ENCODE results near the gene TMEM255B. TPM values are rescaled to one million over a fixed set of nuclear protein-coding genes. Genes with fewer than 3 reads are reported as not detected.

The TMEM255B gene
- total RNA-seq, 4 donors from 2014 or later = 0.26 to 3.8 (median 1.7) TPM

DNA sequence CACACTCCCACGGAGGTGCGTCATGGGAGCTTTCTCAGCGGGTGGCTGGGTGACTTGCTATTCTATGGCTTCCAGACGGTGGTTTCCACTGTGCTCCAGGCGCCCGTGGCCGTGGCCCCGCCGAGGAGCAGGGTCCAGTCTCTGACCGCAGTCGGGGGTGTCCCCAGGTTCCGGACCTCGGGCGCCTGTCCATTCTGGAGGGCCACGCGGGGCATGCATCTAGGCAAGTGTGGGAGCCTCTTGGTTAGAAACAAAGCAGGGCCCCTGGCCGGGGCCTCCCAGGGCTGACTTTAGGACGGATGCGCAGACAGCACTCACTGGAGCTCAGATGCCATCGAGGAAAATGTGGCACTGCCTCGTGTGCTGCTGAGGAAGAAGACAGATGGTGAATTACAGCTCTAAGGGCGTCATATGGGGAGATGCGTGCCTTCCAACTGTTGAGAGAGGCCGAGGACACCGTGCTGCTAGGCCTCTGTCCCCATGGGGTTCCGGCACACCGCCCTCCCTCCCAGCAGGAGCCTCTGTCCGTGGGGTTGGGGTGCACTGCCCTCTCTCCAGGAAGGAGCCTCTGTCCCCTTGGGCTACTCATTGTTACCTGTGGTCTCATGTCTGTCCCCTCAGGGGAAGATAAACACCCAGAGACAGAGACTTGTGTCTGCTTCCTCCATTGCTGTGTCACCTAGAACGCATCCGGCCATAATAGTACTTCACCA is 38.1 kb downstream of the TMEM255B start:
- Histone ChIP-seq H3K27me3 (no peaks in the 10 kb centered on the region), H3K4me1 (peaks cover 10% of the 10 kb centered on the region), H3K27ac (no peak overlapping the region), H3K4me3 (no peak overlapping the region), H3K36me3 (no peaks in the 10 kb centered on the region), H3K9me3 (no peaks in the 10 kb centered on the region)
- no peak for TF ChIP-seq POLR2A (IDR thresholded peaks at IDR 0.05)
- TF ChIP-seq, protein P1, sequence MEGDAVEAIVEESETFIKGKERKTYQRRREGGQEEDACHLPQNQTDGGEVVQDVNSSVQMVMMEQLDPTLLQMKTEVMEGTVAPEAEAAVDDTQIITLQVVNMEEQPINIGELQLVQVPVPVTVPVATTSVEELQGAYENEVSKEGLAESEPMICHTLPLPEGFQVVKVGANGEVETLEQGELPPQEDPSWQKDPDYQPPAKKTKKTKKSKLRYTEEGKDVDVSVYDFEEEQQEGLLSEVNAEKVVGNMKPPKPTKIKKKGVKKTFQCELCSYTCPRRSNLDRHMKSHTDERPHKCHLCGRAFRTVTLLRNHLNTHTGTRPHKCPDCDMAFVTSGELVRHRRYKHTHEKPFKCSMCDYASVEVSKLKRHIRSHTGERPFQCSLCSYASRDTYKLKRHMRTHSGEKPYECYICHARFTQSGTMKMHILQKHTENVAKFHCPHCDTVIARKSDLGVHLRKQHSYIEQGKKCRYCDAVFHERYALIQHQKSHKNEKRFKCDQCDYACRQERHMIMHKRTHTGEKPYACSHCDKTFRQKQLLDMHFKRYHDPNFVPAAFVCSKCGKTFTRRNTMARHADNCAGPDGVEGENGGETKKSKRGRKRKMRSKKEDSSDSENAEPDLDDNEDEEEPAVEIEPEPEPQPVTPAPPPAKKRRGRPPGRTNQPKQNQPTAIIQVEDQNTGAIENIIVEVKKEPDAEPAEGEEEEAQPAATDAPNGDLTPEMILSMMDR (IDR thresholded peaks at IDR 0.05) = no peak
- WGBS = 88% methylated on average over 9 of the region's 30 CpGs
- DNase-seq (ENCODE audit: low spot score in 2 of 2) = peak in 1 of 2 donors; percentile 70

DNA sequence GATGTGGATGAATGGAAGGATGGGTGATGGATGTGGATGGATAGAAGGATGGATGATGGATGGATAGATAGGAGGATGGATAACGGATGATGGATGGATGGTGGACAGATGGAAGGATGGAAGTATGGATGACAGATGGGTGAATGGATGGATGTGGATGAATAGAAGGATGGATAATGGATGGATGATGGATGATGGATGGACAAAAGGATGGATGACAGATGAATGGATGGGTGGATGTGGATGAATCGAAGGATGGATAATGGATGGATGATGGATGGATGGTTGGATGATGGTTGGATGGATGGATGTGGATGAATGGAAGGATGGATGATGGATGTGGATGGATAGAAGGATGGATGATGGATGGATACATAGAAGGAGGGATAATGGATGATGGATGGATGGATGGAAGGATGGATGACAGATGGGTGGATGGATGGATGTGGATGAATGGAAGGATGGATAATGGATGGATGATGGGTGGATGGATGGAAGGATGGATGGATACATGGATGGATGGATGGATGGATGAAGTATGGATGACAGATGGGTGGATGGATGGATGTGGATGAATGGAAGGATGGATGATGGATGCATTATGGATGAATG is 39.3 kb downstream of the TMEM255B start:
- H3K4me1 ChIP-seq = peaks cover 14% of the 10 kb centered on the region

DNA sequence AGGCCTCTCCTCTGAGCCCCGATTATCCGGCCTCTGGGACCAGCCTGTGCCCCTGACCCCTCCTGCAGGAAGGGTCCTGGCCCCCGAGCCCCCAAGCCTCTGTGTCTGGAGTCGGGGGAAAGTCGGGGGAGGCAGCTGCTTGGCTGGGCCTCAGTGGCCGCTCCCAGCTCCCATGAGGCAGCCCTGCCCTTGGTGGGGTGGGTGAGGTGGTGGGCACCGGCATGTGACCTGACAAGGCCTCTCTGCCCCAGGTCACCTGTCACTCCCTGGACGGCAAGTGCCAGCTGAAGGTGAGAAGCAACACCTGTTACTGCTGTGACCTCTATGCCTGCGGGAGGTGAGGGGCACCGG is 41.5 kb downstream of the TMEM255B start:
- Histone ChIP-seq H3K27me3 (no peaks in the 10 kb centered on the region), H3K36me3 (no peaks in the 10 kb centered on the region), H3K4me1 (peaks cover 14% of the 10 kb centered on the region), H3K9me3 (no peaks in the 10 kb centered on the region), H3K4me3 (no peak overlapping the region), H3K27ac (no peak overlapping the region)
- no peak for TF ChIP-seq POLR2A (IDR thresholded peaks at IDR 0.05)
- TF ChIP-seq, protein P1 (IDR thresholded peaks at IDR 0.05) = no peak
- DNase-seq (ENCODE audit: low spot score in 2 of 2) = peak; percentile 54 to 79
- whole genome bisulfite sequencing = no CpG with 5 or more reads among the region's 10 CpGs

More for the DNA sequence above, 39.3 kb downstream of the TMEM255B start:
- TF ChIP-seq EP300 (IDR thresholded peaks at IDR 0.05) (no peak), POLR2AphosphoS5 (IDR thresholded peaks at IDR 0.05) (no peak), POLR2A (IDR thresholded peaks at IDR 0.05) (no peak)
- TF ChIP-seq, protein P1 (IDR thresholded peaks at IDR 0.05) = no peak
- Histone ChIP-seq H3K36me3 (no peaks in the 10 kb centered on the region), H3K9me3 (no peaks in the 10 kb centered on the region), H3K4me3 (no peak overlapping the region), H3K27me3 (no peaks in the 10 kb centered on the region), H3K27ac (no peak overlapping the region)
- no peak for DNase-seq (ENCODE audit: low spot score in 2 of 2)
- WGBS = 83% methylated on average over 2 of the region's 2 CpGs

DNA sequence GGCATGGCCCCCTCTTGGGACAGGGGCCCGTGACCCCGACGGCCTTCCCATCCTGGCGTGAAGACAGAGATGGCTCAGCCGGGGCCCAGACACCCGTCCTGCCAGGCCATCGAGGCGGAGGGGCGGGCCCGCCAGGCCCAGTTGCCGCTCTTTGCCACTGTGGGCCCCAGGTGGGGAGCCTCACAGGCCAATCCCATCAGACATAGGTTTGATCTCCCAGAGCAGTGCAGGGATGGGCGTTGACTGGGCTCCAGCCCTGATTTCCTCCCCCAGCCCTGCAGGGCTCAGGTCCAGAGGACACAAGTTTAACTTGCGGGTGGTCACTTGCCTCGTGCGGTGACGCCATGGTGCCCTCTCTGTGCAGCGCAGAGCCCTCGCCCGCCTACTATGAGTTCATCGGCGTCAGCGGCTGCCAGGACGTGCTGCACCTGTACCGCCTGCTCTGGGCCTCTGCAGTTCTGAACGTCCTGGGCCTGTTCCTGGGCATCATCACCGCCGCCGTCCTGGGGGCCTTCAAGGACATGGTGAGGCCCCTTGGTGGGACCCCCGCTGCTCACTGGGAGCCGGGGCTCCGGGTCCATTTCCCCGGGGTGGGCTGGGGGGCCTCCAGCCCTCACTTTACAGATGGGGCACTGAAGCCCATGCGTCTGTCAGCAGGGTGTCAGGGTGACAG is 42.4 kb downstream of the TMEM255B start:
- H3K36me3 ChIP-seq = no peaks in the 10 kb centered on the region
- H3K27ac ChIP-seq = no peak overlapping the region
- WGBS = 100% methylated on average over 1 of the region's 33 CpGs
- H3K4me1 ChIP-seq = peaks cover 14% of the 10 kb centered on the region
- H3K27me3 ChIP-seq = no peaks in the 10 kb centered on the region
- no peak overlapping the region for H3K4me3 ChIP-seq
- peak; percentile 61 to 79 for DNase-seq (ENCODE audit: low spot score in 2 of 2)
- H3K9me3 ChIP-seq = no peaks in the 10 kb centered on the region
- TF ChIP-seq, protein P1 (IDR thresholded peaks at IDR 0.05) = no peak
- TF ChIP-seq POLR2A (IDR thresholded peaks at IDR 0.05) = no peak
- no peak for TF ChIP-seq POLR2AphosphoS5 (IDR thresholded peaks at IDR 0.05)
- TF ChIP-seq EP300 (IDR thresholded peaks at IDR 0.05) = no peak

DNA sequence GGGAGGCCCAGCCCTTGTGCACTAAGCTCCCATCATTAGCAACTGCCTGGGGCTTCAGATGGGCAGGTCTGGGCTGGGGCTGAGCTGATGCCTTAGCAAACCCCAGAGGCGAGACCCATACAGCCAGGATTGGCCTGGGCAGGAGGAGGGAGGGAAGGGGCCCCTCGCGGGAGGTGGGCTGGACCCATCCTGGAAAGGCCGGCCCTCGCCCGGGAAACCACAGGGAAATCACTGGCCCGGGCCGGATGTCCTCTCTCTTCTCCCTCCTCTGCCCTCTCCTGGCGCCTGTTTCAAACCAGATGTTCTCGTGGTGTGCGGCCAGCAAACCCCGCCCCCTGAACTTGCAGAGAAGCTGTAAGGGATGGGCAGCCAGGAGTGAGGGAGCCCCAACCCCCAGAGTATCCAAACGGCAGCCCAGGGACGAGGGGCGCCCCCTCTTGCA is 43.1 kb downstream of the TMEM255B start:
- 13% methylated on average over 10 of the region's 15 CpGs for WGBS
- Histone ChIP-seq H3K36me3 (no peaks in the 10 kb centered on the region), H3K27ac (no peak overlapping the region), H3K27me3 (no peaks in the 10 kb centered on the region), H3K9me3 (no peaks in the 10 kb centered on the region), H3K4me1 (peaks cover 14% of the 10 kb centered on the region), H3K4me3 (no peak overlapping the region)
- no peak for TF ChIP-seq POLR2AphosphoS5 (IDR thresholded peaks at IDR 0.05)
- TF ChIP-seq POLR2A (IDR thresholded peaks at IDR 0.05) = no peak
- no peak for TF ChIP-seq EP300 (IDR thresholded peaks at IDR 0.05)
- TF ChIP-seq, protein P1 (IDR thresholded peaks at IDR 0.05) = no peak
- DNase-seq (ENCODE audit: low spot score in 2 of 2) = peak; percentile 70 to 85
